NCI-H2196 treated with DMSO at 0.1 percent for 48 hours (cell line): ENCODE measurements around the gene HNF1A.

Experiments used
- DNase-seq: peaks from one replicate; lab custom pipeline; 2025; ENCODE audit not compliant: unreplicated experiment; lab: John Stamatoyannopoulos, UW

Gene HNF1A

GRCh38 chr12:121009741-121010140, 31.4 kb downstream of the HNF1A start:
- peak; percentile 18 for DNase-seq

DNA sequence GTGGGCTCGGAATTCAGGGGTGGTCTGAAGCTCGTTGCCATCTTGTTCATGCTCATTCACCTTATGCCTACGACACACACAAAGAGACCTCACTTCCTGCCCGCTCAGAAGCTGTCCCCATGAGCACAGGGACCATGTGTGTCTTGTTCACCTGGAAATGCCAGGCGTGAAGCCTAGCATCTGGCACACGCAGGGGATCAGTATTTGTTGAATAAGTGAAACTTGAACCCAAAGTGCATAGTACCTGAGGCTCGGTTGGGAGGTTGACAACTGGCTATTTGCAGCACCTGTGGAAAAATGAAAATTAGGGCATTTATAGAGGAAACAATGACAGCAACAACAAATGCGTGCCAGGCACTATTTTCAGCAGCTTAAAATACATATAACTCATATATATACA, 32.5 kb downstream of the HNF1A start:
- no peak for DNase-seq

DNA sequence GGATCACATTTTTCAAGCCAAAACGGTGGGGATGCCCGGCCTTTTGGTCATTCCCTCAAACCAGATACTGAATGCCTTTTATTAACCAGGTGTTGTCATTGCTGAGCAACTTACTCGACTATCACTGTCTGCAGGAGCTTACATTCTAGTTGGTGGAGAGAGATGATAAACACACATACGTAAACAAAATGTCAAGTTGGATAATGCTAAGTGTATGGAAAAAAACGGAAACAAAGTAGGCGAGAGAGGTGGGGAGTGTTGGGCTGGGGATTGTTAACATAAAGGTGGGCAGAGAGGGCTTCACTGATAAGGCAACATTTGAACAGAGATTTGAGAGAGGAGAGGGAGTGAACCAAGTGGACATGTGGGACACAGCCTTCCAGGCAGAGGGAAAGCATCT, 33.5 kb downstream of the HNF1A start:
- DNase-seq = no peak

DNA sequence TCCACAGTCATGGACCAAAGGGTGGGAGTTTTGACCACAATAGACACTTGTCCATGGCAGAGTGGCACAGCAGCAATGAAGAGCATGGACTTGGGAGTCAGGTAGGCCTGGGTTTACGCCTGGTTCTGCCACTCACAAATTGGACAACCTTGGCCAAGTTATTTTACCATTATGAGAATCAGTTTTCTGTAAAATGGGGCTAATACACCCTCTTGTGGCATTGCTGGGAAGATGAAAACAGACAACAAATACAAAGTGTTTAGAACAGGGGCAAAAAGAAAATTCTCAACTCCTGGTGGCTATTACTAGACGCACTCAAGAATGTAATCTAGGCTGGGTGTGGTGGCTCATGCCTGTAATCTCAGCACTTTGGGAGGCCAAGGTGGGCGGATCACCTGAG, 35.4 kb downstream of the HNF1A start:
- no peak for DNase-seq

GRCh38 chr12:121015825-121016766, 37.8 kb downstream of the HNF1A start, which contains the start of gene C12orf43:
Gene C12orf43 (minus strand): TSS chr12:121016487. CDS start chr12:121016474, 13 bp downstream.
- peak; percentile 86 for DNase-seq

DNA sequence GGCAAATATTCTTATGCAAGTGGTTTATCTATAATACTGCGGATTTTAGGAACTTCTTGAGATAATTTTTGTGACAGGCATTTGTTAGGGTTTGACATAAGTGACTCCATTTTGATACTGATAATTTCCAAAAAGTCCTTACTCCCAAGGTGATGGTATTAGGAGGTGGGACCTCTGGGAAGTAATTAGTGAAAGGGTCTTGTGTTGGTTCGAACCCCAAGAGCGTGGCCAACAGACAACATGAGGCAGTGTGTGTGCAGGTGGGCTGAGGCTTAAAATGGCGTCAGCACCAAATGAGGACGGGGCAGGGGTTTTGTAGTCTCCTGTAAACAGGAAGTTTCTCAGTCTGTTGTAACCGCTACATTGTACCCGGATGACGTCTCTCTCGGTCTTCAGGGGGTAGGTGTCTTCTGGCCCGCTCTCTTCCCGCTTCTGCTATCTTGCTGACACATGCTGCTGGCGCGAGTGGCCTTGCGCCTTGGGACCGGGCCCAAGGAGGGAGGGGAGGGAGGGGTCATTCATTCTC, 39.7 kb downstream of the HNF1A start:
- no peak for DNase-seq

- DNase-seq = no peak
Measured at GRCh38 chr12:121018860-121019617, 40.7 kb downstream of the HNF1A start.

- no peak for DNase-seq
Measured at GRCh38 chr12:121021754-121022153, 43.4 kb downstream of the HNF1A start.

GRCh38 chr12:121022713-121023112, 44.4 kb downstream of the HNF1A start:
- no peak for DNase-seq

- DNase-seq = no peak
Measured at GRCh38 chr12:121023799-121024198, 45.5 kb downstream of the HNF1A start.

- no peak for DNase-seq
Measured at GRCh38 chr12:121025442-121026226, 47.3 kb downstream of the HNF1A start.

GRCh38 chr12:121026274-121027045, 48.1 kb downstream of the HNF1A start:
- no peak for DNase-seq

DNA sequence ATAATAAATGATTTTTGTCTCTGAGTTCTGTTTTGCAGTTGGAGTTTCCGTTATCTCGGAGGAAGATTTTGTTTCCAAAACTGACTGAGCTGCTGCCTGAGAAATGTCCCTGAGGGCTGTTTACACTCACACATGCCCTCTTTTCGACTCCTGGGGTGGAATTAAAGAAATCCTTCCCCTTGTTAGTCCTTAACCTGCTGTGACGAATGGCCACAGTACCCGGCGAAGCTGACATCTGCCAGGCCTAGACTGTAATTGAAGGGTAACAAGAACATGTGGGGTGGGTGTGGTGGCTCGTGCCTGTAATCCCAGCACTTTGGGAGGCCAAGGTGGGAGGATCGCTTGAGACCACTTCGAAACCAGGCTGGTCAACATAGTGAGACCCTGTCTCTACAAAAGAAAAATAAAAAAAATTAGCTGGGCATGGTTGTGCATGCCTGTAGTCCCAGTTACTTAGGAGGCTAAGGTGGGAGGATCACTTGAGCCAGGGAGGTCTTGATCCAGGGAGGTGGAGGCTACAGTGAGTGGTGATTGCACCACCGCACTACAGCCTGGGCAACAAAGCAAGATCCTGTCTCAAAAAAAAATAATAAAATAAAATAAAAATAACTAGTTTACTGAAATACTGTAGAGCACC, 52.4 kb downstream of the HNF1A start:
- no peak for DNase-seq

DNA sequence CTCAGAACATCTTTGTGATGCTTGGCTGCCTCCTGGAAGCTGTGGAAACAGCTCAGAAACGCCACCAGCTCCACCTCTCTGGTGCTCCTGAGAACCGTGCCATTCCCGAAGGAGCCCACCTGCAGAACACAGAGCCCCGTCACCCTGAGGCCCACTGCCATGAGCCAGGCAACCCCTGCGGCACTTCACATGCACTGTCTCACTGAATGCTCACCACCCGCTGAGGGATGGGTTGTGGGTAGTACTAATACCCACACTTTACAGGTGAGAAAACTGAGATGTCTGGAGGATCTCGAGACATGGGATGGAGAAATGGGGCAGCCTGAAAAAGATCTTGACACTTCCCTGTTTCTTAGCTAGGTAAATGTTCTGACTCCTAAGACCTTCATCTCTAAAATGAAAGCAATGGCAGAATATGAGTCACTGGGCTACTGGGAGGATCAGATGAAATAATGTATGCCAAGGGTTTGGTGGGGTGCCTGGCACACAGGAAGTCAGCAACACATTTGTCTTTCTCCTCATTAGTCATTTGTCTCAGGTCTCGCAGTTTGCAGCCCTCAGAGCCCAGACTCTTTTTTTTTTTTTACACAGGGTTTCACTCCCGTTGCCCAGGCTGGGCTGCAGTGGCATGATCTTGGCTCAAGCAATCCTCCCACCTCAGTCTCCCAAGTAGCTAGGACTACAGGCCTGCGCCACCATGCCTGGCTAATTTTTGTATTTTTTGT, 55.4 kb downstream of the HNF1A start:
- DNase-seq = no peak

GRCh38 chr12:121034616-121035305, 56.4 kb downstream of the HNF1A start:
- no peak for DNase-seq

GRCh38 chr12:121036810-121037326, 58.5 kb downstream of the HNF1A start:
- DNase-seq = no peak

DNA sequence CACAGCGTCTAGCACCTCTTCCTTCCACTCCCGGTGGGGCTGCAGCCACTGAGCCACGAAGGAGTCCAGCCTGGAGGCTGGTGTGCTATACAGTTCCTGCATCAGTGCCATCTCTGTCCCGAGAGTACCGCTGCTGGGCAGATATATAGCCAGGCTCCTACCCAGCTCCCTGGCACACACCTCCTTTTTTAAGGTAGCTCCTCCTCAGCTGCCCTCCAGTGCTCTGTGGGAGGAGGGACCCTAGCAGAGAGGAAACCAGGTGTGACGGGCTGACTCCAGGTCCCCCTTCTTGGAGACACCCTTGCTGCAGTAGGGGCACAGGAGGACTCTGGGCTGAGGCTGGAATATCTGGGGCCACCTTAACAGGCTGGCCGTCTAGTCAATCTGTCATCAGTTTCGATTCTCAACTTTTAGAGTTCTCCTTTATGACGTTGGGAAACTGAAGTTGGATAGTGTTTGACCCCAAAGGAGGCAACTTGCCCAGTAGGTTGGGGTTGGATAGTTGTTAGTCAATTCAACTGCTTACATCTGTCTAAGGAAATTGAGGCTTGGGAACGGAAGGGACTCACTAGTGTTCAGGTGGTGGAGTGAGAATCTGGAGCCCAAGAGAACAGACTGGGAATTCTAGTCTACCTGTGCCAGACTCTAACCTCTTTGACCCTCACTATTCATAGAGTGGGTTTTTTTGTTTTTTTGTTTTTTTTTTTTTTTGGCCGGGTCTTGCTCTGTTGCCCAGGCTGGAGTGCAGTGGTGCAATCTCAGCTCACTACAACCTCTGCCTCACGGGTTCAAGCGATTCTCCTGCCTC, 60.7 kb downstream of the HNF1A start, which contains the start of gene OASL:
OASL (minus strand) TSS at position 386 of the 808 bp plus-strand sequence; CDS start at position 111, 275 bp downstream.
- DNase-seq = no peak
